Activated naive CD4-positive, alpha-beta T cell treated with anti-CD3 and anti-CD28 coated beads for 36 hours (primary cell): ENCODE measurements around the gene STARD3NL. TPM values are rescaled to one million over a fixed set of nuclear protein-coding genes. Genes with fewer than 3 reads are reported as not detected.

Source experiments
- CTCF ChIA-PET: fragments of 350-600 bp; sonication (Branson Sonifier 250); formaldehyde crosslinking; loops from one replicate; lab custom pipeline; 2021; ENCODE audit warnings: antibody characterized with exemption; lab: Charles Lee
- DNase-seq: peaks from one replicate; pipeline ENCODE4 v3.0.0-alpha.2; 2020
- H3K27ac Mint-ChIP-seq: one replicate; pipeline ENCODE4 v1.8.0; 2021; ENCODE audit warnings: mild to moderate bottlenecking, mixed read lengths
- H3K27me3 Mint-ChIP-seq: one replicate; pipeline ENCODE4 v1.8.0; 2021; ENCODE audit warnings: low read depth, mixed read lengths
- H3K36me3 Mint-ChIP-seq: one replicate; pipeline ENCODE4 v1.8.0; 2021; ENCODE audit warnings: low read depth, mixed read lengths
- H3K4me1 Mint-ChIP-seq: one replicate; pipeline ENCODE4 v1.8.0; 2021; ENCODE audit warnings: low read depth, mixed read lengths
- H3K4me3 Mint-ChIP-seq: one replicate; pipeline ENCODE4 v1.8.0; 2021; ENCODE audit warnings: mild to moderate bottlenecking, moderate library complexity, mixed read lengths
- H3K9me3 Mint-ChIP-seq: one replicate; pipeline ENCODE4 v1.8.0; 2021; ENCODE audit warnings: mixed read lengths
- intact Hi-C: fragments of 100-400 bp; cut with micrococcal nuclease; formaldehyde crosslinking; loops from one replicate; pipeline ENCODE4 v1.15.1; 2023
- total RNA-seq, 2 experiments: library from RNA; stranded (reverse); gene quantifications; one replicate each; pipeline ENCODE4 v1.2.3, GENCODE V29; 2021

The STARD3NL gene, protein sequence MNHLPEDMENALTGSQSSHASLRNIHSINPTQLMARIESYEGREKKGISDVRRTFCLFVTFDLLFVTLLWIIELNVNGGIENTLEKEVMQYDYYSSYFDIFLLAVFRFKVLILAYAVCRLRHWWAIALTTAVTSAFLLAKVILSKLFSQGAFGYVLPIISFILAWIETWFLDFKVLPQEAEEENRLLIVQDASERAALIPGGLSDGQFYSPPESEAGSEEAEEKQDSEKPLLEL
- total RNA-seq: 10 to 100 TPM; 23.7 to 25.7 TPM

- DNase-seq: peak; percentile 96
- intact Hi-C loops: loop anchor here (1.0 to 10.0 kb wide), 10 partner anchors 37 to 1957 kb away; partner anchors contain the start of genes ELMO1, EPDR1, MPLKIP and SUGCT
- H3K4me3 Mint-ChIP-seq: peak within 1 kb of the TSS; percentile 94
- no peaks in the 10 kb centered on the region for H3K9me3 Mint-ChIP-seq
- peaks cover 33% of the 10 kb centered on the region for H3K4me1 Mint-ChIP-seq
- CTCF ChIA-PET: interaction anchor here (0.5 to 2.4 kb wide), 6 partner anchors 38 to 198 kb away, joined by 3 to 17 read pairs (median 6); no protein-coding TSS in a partner anchor
- H3K36me3 Mint-ChIP-seq: no peaks in the 10 kb centered on the region
- H3K27ac Mint-ChIP-seq: peak within 1 kb of the TSS; percentile 91
- H3K27me3 Mint-ChIP-seq: peaks cover 9% of the 10 kb centered on the region
Measured at GRCh38 chr7:38178004-38178694, at the start of gene STARD3NL. Gene STARD3NL (plus strand): TSS chr7:38178245. CDS start chr7:38207505, 29,260 bp downstream.

GRCh38 chr7:38129162-38129561 lies 48.9 kb upstream of the STARD3NL start:
- H3K4me3 Mint-ChIP-seq: no peak overlapping the region
- H3K36me3 Mint-ChIP-seq: no peaks in the 10 kb centered on the region
- peaks cover 12% of the 10 kb centered on the region for H3K27me3 Mint-ChIP-seq
- no peak overlapping the region for H3K27ac Mint-ChIP-seq
- intact Hi-C loops: no loop called here
- CTCF ChIA-PET: no interaction called here
- no peaks in the 10 kb centered on the region for H3K9me3 Mint-ChIP-seq
- DNase-seq: no peak
- H3K4me1 Mint-ChIP-seq: peaks cover 3% of the 10 kb centered on the region

- Mint-ChIP-seq H3K4me1 (peaks cover 3% of the 10 kb centered on the region), H3K9me3 (no peaks in the 10 kb centered on the region), H3K36me3 (no peaks in the 10 kb centered on the region), H3K27ac (no peak overlapping the region), H3K27me3 (peaks cover 12% of the 10 kb centered on the region), H3K4me3 (no peak overlapping the region)
- intact Hi-C loops: no loop called here
- DNase-seq: no peak
- CTCF ChIA-PET: interaction anchor here (0.7 kb wide), 1 partner anchor 69 kb away, joined by 3 read pairs; no protein-coding TSS in a partner anchor
Measured at GRCh38 chr7:38129579-38129978, 48.5 kb upstream of the STARD3NL start.

DNA sequence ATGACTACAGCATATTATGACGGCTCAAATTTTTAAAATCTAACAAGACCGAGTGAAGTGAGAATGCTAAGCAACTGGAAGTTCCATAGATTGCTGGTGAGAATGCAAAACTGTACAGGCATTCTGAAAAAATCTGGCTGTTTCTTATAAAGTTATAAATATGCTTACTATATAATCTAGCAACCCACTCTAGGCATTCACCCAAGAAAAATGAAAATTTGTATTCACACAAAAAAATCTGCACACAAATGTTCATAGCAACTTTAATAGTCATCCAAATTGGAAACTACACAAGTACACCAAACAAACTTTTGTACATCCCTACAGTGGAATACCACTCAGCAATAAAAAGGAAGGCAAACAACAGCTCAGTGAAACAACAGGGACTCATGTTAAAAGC lies 39.9 kb upstream of the STARD3NL start:
- Mint-ChIP-seq H3K27me3 (peaks cover 6% of the 10 kb centered on the region), H3K4me1 (no peaks in the 10 kb centered on the region), H3K36me3 (no peaks in the 10 kb centered on the region), H3K9me3 (no peaks in the 10 kb centered on the region), H3K27ac (no peak overlapping the region), H3K4me3 (no peak overlapping the region)
- intact Hi-C loops: no loop called here
- DNase-seq: no peak
- CTCF ChIA-PET: no interaction called here

- CTCF ChIA-PET: no interaction called here
- Mint-ChIP-seq H3K36me3 (no peaks in the 10 kb centered on the region), H3K27me3 (peaks cover 3% of the 10 kb centered on the region), H3K27ac (no peak overlapping the region), H3K4me1 (no peaks in the 10 kb centered on the region), H3K9me3 (no peaks in the 10 kb centered on the region), H3K4me3 (no peak overlapping the region)
- intact Hi-C loops: no loop called here
- DNase-seq: no peak
Measured at GRCh38 chr7:38141187-38141586, 36.9 kb upstream of the STARD3NL start.

- Mint-ChIP-seq H3K27me3 (peaks cover 5% of the 10 kb centered on the region), H3K36me3 (no peaks in the 10 kb centered on the region), H3K4me1 (no peaks in the 10 kb centered on the region), H3K27ac (no peak overlapping the region), H3K4me3 (no peak overlapping the region), H3K9me3 (no peaks in the 10 kb centered on the region)
- intact Hi-C loops: no loop called here
- CTCF ChIA-PET: interaction anchor here (0.6 to 0.7 kb wide), 2 partner anchors 32 to 294 kb away, joined by 3 to 4 read pairs; partner anchors contain the start of gene NME8
- DNase-seq: no peak
Measured at GRCh38 chr7:38142736-38143135, 35.3 kb upstream of the STARD3NL start.

DNA sequence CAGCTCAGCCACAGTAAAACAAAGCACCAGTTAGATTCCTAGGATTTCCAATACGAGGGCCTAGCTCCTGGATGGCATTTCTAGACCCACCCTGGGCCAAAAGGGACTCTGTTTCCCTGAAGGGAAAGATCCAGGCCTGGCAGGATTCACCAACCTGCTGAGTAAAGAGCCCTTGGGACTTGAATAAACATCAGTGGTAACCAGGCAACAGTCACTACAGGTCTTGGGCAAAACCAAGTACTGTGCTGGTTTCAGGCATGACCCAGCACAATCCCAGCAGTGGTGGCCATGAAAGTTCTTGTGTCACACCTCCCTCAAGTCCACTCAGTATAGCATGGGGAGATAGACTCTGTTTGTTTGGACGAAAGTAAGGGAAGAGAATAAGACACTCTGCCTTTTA lies 31.0 kb upstream of the STARD3NL start:
- no peak overlapping the region for H3K27ac Mint-ChIP-seq
- H3K4me3 Mint-ChIP-seq: no peak overlapping the region
- peaks cover 2% of the 10 kb centered on the region for H3K9me3 Mint-ChIP-seq
- no peaks in the 10 kb centered on the region for H3K4me1 Mint-ChIP-seq
- peaks cover 3% of the 10 kb centered on the region for H3K27me3 Mint-ChIP-seq
- H3K36me3 Mint-ChIP-seq: no peaks in the 10 kb centered on the region
- intact Hi-C loops: no loop called here
- CTCF ChIA-PET: interaction anchor here (1.1 kb wide), 1 partner anchor 69 kb away, joined by 6 read pairs; no protein-coding TSS in a partner anchor
- no peak for DNase-seq

DNA sequence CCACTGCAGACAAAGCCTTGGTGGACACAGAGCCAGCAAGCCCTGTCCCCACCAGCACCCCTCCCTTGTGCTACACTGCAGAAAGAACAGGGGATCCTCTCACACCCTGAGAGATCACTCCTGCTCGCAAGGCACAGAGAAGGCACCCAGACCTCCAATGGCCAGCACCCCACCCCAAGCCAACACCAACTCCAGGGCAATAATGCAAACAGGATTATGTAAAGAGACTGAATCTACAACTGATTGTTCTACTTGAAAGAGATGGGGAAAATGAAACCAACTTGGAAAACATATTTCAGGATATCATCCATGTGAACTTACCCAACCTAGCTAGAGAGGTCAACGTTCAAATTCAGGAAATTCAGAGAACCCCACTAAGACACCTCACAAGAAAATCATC lies 26.5 kb upstream of the STARD3NL start:
- DNase-seq: no peak

GRCh38 chr7:38153515-38153914 lies 24.5 kb upstream of the STARD3NL start:
- Mint-ChIP-seq H3K27me3 (peaks cover 4% of the 10 kb centered on the region), H3K4me3 (no peak overlapping the region), H3K9me3 (peaks cover 7% of the 10 kb centered on the region), H3K36me3 (no peaks in the 10 kb centered on the region), H3K4me1 (no peaks in the 10 kb centered on the region), H3K27ac (no peak overlapping the region)
- no peak for DNase-seq
- CTCF ChIA-PET: no interaction called here
- intact Hi-C loops: no loop called here

More for the DNA sequence above, 26.5 kb upstream of the STARD3NL start:
- no peaks in the 10 kb centered on the region for H3K4me1 Mint-ChIP-seq
- no peaks in the 10 kb centered on the region for H3K36me3 Mint-ChIP-seq
- H3K4me3 Mint-ChIP-seq: no peak overlapping the region
- CTCF ChIA-PET: interaction anchor here (0.9 kb wide), 1 partner anchor 64 kb away, joined by 3 read pairs; no protein-coding TSS in a partner anchor
- H3K9me3 Mint-ChIP-seq: peaks cover 7% of the 10 kb centered on the region
- intact Hi-C loops: no loop called here
- H3K27ac Mint-ChIP-seq: no peak overlapping the region
- H3K27me3 Mint-ChIP-seq: peaks cover 7% of the 10 kb centered on the region

- Mint-ChIP-seq H3K4me1 (no peaks in the 10 kb centered on the region), H3K27ac (no peak overlapping the region), H3K36me3 (no peaks in the 10 kb centered on the region), H3K27me3 (peaks cover 4% of the 10 kb centered on the region), H3K4me3 (no peak overlapping the region), H3K9me3 (peaks cover 5% of the 10 kb centered on the region)
- CTCF ChIA-PET: no interaction called here
- DNase-seq: no peak
- intact Hi-C loops: no loop called here
Measured at GRCh38 chr7:38154278-38154677, 23.8 kb upstream of the STARD3NL start.

- intact Hi-C loops: no loop called here
- H3K36me3 Mint-ChIP-seq: no peaks in the 10 kb centered on the region
- peaks cover 4% of the 10 kb centered on the region for H3K27me3 Mint-ChIP-seq
- H3K27ac Mint-ChIP-seq: no peak overlapping the region
- H3K9me3 Mint-ChIP-seq: peaks cover 5% of the 10 kb centered on the region
- no peak overlapping the region for H3K4me3 Mint-ChIP-seq
- CTCF ChIA-PET: no interaction called here
- no peaks in the 10 kb centered on the region for H3K4me1 Mint-ChIP-seq
- no peak for DNase-seq
Measured at GRCh38 chr7:38160003-38160571, 18.0 kb upstream of the STARD3NL start.

- Mint-ChIP-seq H3K4me1 (no peaks in the 10 kb centered on the region), H3K4me3 (no peak overlapping the region), H3K27me3 (peaks cover 2% of the 10 kb centered on the region), H3K27ac (no peak overlapping the region), H3K9me3 (no peaks in the 10 kb centered on the region), H3K36me3 (no peaks in the 10 kb centered on the region)
- intact Hi-C loops: no loop called here
- CTCF ChIA-PET: interaction anchor here (1.8 kb wide), 1 partner anchor 173 kb away, joined by 6 read pairs; no protein-coding TSS in a partner anchor
- DNase-seq: no peak
Measured at GRCh38 chr7:38162036-38162435, 16.0 kb upstream of the STARD3NL start.
